ENCODE data around the gene FBXO31. TPM values are rescaled to one million over a fixed set of nuclear protein-coding genes. Genes with fewer than 3 reads are reported as not detected.

The FBXO31 gene
- total and polyA plus RNA-seq, 2 of the 13 experiments (the other 11 are each of a cell fraction or from before 2014, with no cell fraction given): 92.4 to 101 TPM

- in situ Hi-C loops (cut with HindIII; ENCODE audit: extremely low pct_ligation_motif_present, low pct_unique_long_range_greater_than_20kb): no loop called here
- TF ChIP-seq MED8 (CRISPR knock-in tag; IDR thresholded peaks at IDR 0.05; ENCODE audit: insufficient replicate concordance) (peak; percentile 26), ZNF839 (CRISPR knock-in tag; IDR thresholded peaks at IDR 0.05; ENCODE audit: borderline replicate concordance) (0 out of 2 replicates have a peak, but pooled peaks have one; percentile 29), TOE1 (CRISPR knock-in tag; IDR thresholded peaks at IDR 0.05) (no peak), ZNF879 (CRISPR knock-in tag; IDR thresholded peaks at IDR 0.05) (no peak), ZNF776 (CRISPR knock-in tag; IDR thresholded peaks at IDR 0.05) (0 out of 2 replicates have a peak, but pooled peaks have one; percentile 47), HIVEP1 (CRISPR knock-in tag; IDR thresholded peaks at IDR 0.05) (peak; percentile 66; the same call in 1 of the 2 replicates), ZBTB46 (CRISPR knock-in tag; IDR thresholded peaks at IDR 0.05; ENCODE audit: borderline replicate concordance) (no peak), ZNF18 (CRISPR knock-in tag; IDR thresholded peaks at IDR 0.05; ENCODE audit: insufficient replicate concordance) (no peak), ZBTB38 (CRISPR knock-in tag; IDR thresholded peaks at IDR 0.05) (0 out of 2 replicates have a peak, but pooled peaks have one; percentile 49), ATF7 (IDR thresholded peaks at IDR 0.05) (peak; percentile 48), ATF7 (CRISPR knock-in tag; IDR thresholded peaks at IDR 0.05) (no peak), ZNF501 (CRISPR knock-in tag; IDR thresholded peaks at IDR 0.05) (no peak), PAXIP1 (CRISPR knock-in tag; conservative IDR thresholded peaks at IDR 0.05) (no peak), GTF2F1 (IDR thresholded peaks at IDR 0.05; ENCODE audit: low read length) (no peak), PHF20 (CRISPR knock-in tag; IDR thresholded peaks at IDR 0.05) (no peak), ELF3 (CRISPR knock-in tag; IDR thresholded peaks at IDR 0.05) (no peak), ZNF367 (CRISPR knock-in tag; IDR thresholded peaks at IDR 0.05; ENCODE audit: borderline replicate concordance) (no peak), ZNF20 (CRISPR knock-in tag; IDR thresholded peaks at IDR 0.05) (no peak), RBM22 (optimal IDR thresholded peaks at IDR 0.05; ENCODE audit: low read length) (peak; percentile 98)
These were observed 12.2 kb downstream of the FBXO31 start for GRCh38 chr16:87371261-87371866.

More at GRCh38 chr16:87371261-87371866, 12.2 kb downstream of the FBXO31 start:
- H3K9me3 ChIP-seq (ENCODE audit: low read length): no peaks in the 10 kb centered on the region
- no peak overlapping the region for H3K9ac ChIP-seq (ENCODE audit: insufficient read depth, low read depth, low read length)
- H3K4me1 ChIP-seq (ENCODE audit: insufficient read depth, low read length): peaks cover 85% of the 10 kb centered on the region
- no peak overlapping the region for H3K4me3 ChIP-seq (replicated peaks in 1 of 3; ENCODE audit: insufficient read depth in 1 of 3, low read depth in 2 of 3, low read length in 3 of 3)
- H2AFZ ChIP-seq (ENCODE audit: low read length): no peak overlapping the region
- H3K4me2 ChIP-seq (ENCODE audit: low read depth, low read length): no peak overlapping the region
- peaks cover 99% of the 10 kb centered on the region for H4K20me1 ChIP-seq (ENCODE audit: insufficient read depth, low read length)
- H3K79me2 ChIP-seq (ENCODE audit: insufficient read depth, low read length): peaks cover 98% of the 10 kb centered on the region
- POLR2A ChIA-PET: interaction anchor here (14.0 to 18.0 kb wide), 2 partner anchors 7 to 9 kb away, joined by 265 read pairs; partner anchors contain the start of gene FBXO31
- FAIRE-seq: no peak
- CTCF ChIA-PET (ENCODE audit: low intra/inter-chr PET ratio, low total read pairs): no interaction called here
- no peak overlapping the region for H3K27ac ChIP-seq (ENCODE audit: extremely low read length, insufficient read depth, low read length)
- WGBS (ENCODE audit: low lambda C conversion rate): 93% methylated on average over 20 of the region's 20 CpGs
- DNase-seq (ENCODE audit: low spot score): no peak
- peaks cover 36 to 85% of the 10 kb centered on the region in 2 experiments for H3K36me3 ChIP-seq (replicated peaks in 1 of 2; ENCODE audit: control insufficient read depth in 1 of 2, insufficient read depth in 2 of 2, low read length in 2 of 2)
- intact Hi-C loops (cut with micrococcal nuclease; ENCODE audit: unreplicated experiment): loop anchor here (2.0 kb wide), 1 partner anchor 17 kb away; no protein-coding TSS in a partner anchor
- no peak for ATAC-seq
- H3K27me3 ChIP-seq (ENCODE audit: control insufficient read depth in 1 of 2, insufficient read depth in 2 of 2, low read length in 2 of 2): no peaks in the 10 kb centered on the region
- no TSS peak for BruUV-seq (replicated peaks)

Measured in HepG2 (cell line).